GM19351 (cell line): ENCODE results near the gene TOX2.

Experiments used
- ATAC-seq: cut with Tn5 transposase; IDR thresholded peaks from one replicate; pipeline ENCODE4 v1.9.1; 2021; ENCODE audit warnings: mild to moderate bottlenecking, moderate library complexity; ENCODE audit not compliant: unreplicated experiment

The TOX2 gene, protein sequence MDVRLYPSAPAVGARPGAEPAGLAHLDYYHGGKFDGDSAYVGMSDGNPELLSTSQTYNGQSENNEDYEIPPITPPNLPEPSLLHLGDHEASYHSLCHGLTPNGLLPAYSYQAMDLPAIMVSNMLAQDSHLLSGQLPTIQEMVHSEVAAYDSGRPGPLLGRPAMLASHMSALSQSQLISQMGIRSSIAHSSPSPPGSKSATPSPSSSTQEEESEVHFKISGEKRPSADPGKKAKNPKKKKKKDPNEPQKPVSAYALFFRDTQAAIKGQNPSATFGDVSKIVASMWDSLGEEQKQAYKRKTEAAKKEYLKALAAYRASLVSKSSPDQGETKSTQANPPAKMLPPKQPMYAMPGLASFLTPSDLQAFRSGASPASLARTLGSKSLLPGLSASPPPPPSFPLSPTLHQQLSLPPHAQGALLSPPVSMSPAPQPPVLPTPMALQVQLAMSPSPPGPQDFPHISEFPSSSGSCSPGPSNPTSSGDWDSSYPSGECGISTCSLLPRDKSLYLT

DNA sequence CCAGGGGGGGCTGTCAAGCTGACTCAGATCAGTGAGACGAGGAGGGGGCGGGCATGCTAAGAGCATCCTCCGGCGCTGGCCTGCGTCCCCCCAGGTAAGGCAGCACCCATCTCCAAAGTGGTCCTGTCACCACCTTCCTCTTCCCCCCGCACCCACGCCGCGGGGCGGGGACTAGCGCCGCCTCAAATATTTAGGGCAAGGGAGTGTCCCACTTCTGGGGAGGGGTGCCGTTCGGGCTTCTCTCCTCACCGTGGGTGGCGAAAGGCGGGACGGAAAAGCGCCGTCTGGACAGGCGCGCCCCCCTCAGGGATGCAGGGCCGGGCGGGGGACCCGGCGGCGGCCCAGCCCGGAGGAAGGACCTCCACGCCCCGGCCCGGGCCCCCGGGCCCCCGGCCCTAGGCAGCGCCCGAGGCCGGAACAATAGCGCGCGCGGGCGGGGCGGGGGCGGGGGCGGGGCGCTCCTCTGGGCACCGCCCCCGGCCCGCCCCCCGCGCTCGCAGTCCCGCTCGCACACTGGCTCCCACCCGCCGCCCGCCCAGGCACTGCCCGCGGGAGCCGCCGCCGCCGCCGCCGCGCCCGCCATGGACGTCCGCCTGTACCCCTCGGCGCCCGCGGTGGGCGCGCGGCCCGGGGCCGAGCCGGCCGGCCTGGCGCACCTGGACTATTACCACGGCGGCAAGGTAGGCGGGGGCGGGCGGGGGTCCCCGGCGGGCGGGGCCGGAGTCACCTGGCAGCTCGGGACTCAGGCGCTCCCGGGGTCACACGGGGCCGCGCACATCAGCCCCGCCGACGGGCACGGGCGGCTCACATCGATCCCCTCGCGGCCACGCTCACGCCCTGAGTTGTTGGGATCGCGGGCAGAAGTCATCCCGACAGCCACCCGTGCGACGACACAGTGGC, at the start of gene TOX2:
Gene TOX2, plus strand, starts transcription at position 542 of the 900 bp plus-strand sequence. Its CDS starts 40 bp downstream, at position 582.
- ATAC-seq = peak; percentile 45

DNA sequence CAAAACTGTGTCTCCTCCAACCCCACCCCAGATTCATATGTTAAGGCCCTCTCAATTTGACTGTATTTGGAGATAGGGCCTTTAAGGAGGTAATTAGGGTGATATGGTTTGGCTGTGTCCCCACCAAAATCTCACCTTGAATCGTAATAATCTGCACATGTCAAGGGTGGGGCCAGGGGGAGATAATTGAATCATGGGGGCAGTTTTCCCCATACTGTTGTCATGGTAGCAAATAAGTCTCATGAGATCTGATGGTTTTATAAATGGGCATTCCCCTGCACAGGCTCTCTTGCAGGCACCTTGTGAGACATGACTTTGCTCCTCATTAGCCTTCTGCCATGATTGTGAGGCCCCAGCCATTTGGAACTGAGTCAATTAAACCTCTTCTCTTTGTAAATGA, 46.6 kb upstream of the TOX2 start:
- ATAC-seq = no peak

DNA sequence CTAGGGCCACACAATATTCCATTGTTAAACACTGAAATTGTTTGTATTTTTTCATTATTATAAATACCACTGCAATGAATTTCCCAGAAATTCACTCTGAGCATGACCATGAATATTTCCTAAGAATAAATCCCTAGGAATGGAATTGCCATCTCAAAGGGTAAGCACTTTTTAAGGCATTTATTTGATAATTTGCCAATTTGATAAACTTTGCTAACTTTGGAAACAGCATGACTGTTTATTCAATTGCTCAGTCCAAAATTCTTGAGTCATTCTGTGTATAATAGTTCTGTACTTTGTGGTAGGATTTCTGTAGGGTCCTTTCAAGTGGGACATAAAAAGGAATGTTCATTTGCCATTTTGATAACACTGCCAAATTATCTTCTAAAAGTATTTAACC, 44.2 kb upstream of the TOX2 start:
- ATAC-seq = no peak

DNA sequence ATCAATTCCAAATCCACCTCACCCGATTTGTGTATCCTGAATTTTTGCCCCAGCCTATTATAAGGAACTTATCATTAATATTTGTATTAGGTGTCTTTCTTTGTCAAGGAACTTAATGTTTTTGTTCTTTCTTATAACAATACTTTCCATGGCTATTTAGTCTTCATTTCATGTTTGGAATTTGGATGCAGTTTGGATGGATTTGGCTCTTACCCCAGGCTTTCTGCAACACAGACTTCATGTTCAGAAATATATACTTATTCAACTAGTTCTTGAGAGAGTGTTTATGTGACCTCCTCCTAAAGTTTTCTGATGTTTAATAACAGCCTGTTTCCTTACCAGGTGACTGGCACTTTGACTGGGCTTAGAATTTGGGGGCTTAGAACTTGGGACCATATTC, 35.9 kb upstream of the TOX2 start:
- ATAC-seq = no peak

DNA sequence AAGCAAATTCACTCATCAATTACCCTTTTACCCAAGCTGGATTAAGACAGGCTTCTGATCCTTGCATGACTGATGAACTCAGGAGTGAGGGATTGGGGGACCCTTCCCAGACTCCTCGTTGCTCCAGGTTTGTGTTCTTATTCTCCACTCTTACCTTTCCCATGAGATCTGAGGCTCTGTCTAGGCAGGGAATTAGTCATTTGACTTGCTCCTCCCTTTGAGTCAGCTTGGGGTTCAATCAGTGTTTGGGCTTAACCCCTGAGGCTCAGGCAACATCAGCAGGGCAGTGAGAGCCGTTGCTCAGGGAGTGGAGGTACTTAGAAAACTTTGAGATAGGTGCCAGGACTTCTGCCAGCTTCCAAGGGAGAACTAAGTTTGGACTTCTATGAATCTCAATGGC, 20.7 kb upstream of the TOX2 start:
- no peak for ATAC-seq

DNA sequence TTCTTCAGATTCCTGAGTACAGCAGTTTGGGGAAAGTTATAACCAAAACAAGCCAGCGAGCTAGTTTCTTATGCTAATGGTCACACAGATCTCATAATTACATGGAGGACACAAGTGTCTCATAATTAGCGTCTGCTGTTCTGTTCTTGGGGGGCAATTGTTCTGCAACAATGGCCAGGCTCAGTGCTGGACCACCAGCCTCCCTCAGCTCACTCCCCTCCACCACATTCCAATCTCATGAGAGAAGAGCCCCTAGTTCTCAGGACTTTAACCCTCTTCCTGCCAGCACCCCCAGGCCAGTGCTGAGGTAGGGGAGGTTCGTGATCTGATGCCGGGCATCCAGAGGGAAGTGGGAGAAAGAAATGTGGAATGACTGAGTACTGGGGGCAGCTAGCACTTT, 20.2 kb upstream of the TOX2 start:
- no peak for ATAC-seq

DNA sequence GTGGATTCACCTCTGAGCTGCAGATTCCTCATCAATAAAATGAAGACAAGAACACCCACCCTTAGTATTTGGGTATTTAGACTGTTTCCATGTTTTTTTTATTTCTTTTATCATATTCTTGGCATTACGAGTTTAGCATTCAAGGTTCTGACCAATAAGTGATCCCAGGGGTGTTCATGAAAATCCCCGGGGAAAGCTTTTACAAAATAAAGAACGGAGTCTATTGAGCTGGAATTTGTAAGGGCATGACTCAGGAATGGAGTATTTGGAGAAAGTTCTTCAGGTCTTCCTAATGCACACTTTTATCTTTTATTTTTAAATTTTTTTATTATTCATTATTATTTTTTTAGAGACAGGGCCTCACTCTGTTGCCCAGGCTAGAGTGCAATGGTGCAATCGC, 19.4 kb upstream of the TOX2 start:
- ATAC-seq = no peak

DNA sequence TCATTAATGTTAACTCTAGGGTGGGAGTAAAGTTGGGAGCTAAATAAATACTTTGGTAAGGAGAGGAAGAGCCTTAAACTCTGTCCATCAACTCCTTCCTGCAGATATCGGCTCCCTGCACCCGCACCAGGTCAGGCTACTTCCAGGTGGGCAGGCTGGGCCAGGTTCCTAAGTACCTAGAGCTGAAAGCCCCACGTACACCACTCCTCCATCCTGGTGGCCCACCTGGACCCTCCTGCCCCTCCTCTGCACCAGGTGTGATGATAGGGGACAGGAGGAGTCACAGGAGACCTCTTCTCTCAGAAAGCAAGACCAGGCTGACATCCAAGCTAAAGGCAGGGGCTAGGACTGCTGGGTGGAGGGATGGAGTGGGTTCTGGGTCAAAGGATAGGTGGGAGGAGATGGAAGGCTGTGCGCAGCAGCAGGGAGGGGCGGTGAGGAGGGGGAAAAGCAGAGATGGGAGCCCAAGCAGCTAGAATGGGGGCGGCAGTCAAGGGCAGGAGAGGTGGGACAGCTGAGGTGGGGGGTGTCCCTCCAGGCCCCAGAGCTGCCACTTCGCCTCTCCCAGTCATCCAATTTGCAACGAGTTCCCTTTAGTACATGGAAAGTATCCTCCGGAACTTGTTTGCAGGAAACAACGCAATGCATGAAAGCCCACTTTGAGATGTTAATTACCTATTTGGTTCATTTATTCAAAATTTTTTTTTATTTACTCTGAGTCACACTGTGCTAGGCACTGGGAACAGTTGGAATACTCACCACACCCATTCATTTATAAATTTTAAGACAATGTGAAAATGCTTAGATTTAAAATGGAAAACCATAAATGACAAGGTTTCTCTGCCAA, 15.2 kb upstream of the TOX2 start:
- no peak for ATAC-seq

DNA sequence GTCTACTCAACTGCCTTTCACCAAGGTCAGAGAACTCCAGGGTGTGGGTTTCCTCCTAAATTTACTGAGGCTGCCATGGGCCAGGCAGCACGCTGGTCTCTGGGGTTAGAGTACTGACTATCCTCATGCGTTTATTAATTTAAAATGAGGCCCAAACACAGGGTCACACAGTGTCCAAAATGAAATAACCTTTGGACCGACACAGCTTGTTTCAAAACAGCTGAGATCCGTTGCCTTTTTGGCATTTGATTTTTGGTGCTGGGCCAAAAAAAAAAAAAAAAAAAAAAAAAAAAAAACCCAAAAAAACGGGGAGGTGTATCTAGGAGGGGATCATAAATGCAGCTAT, 14.6 kb upstream of the TOX2 start:
- ATAC-seq = no peak

DNA sequence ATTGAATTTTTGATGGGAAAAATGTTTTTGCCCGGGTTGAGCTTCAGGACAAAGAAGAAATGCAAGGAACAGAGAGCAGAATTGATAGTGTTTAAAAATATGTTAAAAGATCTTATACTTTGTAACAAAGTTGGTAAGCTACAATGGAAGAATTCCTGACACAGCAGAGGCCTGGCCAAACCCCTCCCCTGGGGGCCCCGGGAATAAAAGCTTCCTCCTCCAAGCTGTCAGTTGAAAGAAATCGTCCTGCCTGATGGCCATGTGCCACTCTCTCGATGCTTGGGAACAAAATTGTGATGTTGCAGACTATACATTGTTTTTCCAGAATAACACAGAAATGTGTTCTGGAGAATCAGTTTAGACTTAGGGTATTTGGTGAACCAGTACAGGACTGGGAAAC, 14.2 kb upstream of the TOX2 start:
- no peak for ATAC-seq

DNA sequence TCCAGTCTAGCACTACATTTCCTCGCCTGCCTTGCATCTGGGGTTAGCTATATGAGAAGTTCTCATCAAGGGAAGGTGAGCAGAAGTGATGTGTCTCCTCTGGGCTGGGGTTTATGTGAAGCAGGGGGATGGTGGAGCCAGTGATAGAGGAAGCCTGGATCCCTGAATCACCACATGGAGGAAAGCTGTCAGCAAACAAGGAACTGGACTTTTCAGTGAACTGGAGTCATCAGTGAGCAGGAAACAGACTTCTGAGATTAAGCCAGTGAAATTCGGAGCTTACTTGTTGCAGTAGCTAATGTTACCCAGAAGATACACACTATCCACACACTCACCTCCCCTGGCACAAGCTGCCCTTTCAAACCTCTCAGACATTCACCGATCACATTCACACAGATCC, 13.4 kb upstream of the TOX2 start:
- ATAC-seq = no peak

DNA sequence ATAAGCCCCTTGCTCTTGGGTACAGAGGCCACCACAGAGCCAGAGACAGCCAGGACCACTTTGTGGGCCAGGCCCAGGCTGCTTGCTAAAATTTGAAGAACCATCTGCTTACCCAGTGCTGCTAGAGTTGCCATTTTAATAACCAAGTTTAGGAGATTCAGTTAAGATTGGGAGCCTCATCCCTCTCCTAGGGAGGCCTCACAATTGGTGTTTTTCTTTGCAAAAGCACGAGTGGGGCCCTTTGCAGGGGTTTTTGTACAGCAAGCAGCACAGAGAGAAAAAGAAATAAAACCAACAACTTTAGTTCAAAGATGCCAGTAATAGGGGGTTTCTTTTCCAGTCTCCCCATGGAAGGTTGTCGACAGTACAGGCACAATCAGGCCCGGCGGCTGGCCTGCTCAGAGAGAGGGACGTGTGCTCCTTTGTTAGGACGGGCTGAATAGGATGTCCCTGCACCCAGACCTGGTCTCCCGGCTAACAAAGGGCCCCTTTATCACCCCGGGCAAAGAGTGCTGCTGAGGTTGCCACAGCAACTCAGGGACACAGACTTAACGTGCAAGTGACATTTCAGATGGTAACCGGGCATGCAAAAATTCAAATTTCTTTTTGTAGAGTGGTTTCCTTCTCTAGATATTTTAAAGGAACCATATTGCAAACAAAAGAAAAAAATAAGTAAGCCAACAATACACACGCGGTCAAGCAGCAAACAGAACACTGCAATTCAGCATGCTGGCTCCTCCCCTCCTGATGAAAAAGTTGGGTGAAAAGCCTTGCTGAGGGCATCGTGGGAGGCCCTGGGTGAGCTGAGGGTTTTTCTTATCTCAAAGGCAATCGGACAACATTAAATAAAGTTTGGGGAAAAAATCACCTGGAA, 10.5 kb upstream of the TOX2 start:
- no peak for ATAC-seq

DNA sequence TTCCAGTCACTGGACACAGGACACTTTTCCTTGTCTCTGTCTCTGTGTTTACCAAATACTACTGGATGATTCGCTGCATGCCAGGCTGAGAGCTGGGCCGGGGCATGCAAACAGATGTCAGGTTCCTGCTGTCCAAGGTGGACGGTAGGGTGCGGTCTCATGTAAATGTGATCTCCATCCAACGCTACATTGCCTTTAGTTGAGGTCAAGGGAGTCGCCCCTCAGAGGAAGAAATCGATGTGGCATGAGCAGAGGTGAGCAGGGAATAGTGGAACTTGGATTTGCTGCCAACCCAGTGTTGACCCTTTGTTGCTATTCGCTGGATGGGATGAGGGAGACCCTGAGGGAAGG, 9.8 kb upstream of the TOX2 start:
- ATAC-seq = no peak

DNA sequence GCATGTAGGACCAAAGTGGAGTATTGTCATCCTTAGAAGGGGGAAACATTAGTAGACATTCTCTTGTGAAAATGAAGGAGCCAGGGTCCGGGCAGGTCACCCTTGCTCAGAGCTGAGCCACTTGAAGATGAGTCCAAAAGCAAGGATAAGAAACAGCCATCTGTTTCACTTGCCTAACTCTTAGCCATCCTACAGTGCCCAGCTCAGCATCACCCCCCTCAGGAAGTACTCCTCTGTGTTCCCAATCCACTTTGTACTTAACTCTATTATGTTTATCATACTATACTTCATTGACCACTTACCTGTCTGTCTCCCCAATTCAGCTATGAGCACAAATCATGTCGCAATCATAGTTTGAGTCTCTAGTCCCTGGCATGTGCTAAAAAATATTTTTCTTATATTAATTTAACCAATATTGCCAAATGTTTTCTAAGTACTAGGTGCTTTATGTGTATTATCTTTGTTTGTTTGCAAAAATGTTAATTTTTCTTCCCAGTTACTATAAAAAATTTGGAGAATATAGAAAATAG, 8.1 kb upstream of the TOX2 start:
- no peak for ATAC-seq

DNA sequence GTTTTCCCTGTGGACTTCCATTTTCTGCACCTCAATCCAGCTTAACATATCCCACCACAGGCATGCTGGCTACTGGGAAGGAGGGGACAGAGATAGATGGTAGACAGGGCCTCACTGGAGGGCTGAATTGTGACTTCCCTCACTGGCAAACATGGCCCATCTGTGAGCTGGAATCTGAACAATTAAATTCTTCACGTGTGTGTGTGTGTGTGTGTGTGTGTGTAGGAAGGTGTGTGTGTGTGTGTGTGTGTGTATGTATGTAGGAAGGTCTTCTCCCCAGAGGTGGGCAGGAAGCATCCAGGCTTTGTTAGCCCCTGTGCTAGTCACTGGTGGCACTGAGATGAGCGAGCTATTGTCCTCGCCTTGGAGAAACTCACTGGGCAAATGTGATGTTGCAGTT, 5.4 kb upstream of the TOX2 start:
- no peak for ATAC-seq

DNA sequence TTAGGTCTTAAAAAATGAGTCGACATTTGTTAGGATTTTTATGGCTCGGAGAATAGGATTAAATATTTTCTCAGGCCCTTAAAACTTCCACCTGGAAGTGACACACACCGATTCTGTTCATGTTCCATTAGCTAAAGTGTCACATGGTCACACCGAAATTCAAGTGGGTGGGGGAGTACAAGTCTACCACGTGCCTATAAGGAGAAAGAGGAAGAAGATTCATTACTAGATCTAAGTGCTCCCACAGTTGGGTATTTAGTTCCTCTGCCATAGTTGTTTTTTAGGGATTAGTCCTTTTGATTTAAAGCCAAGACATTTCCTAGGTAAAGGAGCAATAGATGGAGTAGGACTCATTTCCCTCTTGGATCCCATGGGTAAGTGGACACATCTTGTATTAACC, 4.9 kb upstream of the TOX2 start:
- no peak for ATAC-seq

DNA sequence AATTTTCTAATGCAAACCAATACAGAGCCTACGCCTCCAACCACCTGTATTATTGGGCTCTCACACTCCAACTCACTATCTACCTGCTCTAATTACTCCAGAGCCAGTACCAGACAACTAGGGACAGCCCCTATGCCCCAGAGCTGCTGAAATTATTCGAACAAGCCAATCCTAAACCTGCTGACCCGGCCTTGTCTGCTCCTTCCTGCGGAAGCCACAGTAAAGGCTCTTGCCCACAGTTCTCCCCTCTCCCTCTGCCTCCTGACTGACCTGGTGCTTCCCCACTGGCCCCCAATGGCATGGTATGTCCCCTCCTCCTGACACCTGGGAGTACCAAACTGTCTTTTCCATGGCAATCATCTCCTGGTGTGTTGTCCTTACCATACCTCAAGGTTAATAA, 4.1 kb upstream of the TOX2 start:
- no peak for ATAC-seq

DNA sequence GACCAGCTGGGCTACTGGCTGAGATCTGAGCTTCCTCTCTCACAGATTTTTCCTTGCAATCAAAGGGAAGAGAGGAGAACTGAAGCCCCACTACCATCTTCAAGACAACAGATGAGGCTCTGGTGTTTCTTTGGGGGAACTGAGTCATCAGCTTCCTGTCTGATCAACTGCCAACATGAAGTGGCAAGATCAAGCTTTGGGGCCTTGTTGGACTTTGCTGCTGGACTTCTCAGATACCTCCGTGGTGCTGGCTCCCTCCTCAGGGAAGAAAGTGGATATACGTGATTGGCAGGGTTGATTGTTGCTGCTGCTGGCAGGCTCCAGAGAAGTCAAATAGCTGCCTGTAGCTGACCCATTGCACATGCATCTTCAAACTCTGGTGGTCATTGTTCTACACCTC, 3.6 kb upstream of the TOX2 start:
- no peak for ATAC-seq

DNA sequence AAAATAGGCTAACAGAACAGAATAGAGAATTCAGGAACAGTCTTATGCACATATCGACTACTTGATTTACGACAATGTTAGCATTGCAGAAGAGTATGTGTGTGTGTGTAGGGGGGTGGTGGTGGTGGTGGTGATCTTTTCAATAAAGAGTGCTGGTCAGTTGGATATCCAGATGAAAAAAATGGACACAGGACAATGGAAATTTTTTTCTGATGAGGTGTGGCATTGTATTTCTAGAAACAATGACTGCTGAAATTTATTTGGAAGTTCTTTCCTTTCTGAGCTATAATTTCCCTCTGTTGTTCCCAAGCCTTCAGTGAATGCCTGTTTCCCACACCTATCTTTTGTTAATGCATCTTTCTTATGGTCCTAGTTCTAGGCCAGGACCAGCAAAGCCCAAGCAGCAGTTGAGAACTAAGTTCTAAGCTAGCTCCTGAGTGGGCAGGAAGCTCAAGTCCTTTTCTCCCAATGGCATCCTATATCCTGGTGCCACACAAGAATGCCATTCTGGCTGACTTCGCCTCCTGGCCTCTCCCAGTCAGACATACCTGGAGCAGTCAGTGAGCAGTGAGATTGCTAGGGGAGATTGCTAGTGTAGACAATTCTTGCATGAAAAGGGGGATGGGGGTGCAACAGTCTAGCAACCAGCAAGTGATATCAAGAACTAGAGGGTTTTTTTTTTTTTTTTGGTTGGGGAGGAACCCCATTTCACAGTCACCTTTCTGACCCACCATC, 1.2 kb upstream of the TOX2 start:
- no peak for ATAC-seq
